Measurements from ENCODE around the gene RUBCNL. TPM values are rescaled to one million over a fixed set of nuclear protein-coding genes. Genes with fewer than 3 reads are reported as not detected.

The RUBCNL gene
- total RNA-seq, 1 experiment from 2014 or later, result 1.4 TPM

DNA sequence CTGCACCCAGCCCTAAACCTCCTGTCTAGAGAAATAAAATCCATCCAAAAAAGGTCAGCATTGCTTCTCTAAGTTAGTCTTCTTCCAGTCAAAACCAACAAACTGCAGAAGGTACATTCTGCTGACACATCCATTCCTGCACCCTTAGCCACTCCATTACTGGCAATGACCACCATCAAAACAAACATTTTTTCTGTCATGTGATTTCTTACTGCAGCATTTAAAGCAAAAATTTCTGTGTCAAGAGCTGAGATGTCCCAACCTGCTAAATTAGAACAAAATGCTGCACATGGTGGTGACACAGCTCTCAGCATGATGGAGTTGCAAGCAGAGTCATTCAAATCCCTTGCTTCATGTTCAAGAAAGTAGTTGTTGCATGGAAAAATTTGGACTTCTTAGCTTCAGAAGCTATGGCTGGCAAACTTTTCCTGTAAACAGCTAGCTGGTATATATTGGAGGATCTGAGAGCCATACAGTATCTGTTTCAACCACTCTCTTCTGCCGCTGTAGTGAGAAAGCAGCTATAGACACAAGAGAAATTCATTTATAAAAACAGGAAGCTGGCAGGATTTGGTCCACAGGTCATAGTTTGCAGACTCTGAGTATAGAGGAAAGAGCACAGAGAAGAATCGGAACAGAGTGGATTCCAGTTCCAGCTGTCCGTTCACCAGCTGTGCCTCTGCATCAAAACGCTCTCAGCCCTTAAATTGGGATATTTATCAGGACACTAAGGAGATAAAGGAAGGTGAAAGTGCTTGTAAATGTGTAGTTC, 17.4 kb downstream of the RUBCNL start:
- H3K9me3 Mint-ChIP-seq, result no peaks in the 10 kb centered on the region
- no peaks in the 10 kb centered on the region for H4K20me1 ChIP-seq (ENCODE audit: control insufficient read depth, insufficient read depth, insufficient read length)
- H4K8ac ChIP-seq (replicated peaks; ENCODE audit: insufficient read length, low read depth, low read length), result no peak overlapping the region
- H3K9me3 ChIP-seq (ENCODE audit: control insufficient read depth, low read depth, low read length), result no peaks in the 10 kb centered on the region
- no peaks in the 10 kb centered on the region for H3K27me3 Mint-ChIP-seq (ENCODE audit: low read depth)
- H2BK5ac ChIP-seq (ENCODE audit: insufficient read length, low read length), result no peak overlapping the region
- no peak overlapping the region for H3K27ac ChIP-seq (ENCODE audit: insufficient read length, low read depth, low read length)
- TF ChIP-seq, protein P1, sequence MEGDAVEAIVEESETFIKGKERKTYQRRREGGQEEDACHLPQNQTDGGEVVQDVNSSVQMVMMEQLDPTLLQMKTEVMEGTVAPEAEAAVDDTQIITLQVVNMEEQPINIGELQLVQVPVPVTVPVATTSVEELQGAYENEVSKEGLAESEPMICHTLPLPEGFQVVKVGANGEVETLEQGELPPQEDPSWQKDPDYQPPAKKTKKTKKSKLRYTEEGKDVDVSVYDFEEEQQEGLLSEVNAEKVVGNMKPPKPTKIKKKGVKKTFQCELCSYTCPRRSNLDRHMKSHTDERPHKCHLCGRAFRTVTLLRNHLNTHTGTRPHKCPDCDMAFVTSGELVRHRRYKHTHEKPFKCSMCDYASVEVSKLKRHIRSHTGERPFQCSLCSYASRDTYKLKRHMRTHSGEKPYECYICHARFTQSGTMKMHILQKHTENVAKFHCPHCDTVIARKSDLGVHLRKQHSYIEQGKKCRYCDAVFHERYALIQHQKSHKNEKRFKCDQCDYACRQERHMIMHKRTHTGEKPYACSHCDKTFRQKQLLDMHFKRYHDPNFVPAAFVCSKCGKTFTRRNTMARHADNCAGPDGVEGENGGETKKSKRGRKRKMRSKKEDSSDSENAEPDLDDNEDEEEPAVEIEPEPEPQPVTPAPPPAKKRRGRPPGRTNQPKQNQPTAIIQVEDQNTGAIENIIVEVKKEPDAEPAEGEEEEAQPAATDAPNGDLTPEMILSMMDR (conservative IDR thresholded peaks at IDR 0.05), result no peak
- no peaks in the 10 kb centered on the region for H3K4me1 Mint-ChIP-seq
- H3T11ph ChIP-seq (ENCODE audit: low read length), result no peak overlapping the region
- no peaks in the 10 kb centered on the region for H3K36me3 Mint-ChIP-seq (ENCODE audit: insufficient read depth in 1 of 3, low read depth in 3 of 3)
- H3K9ac ChIP-seq (ENCODE audit: extremely low read depth, insufficient read length, low read length), result no peak overlapping the region
- H3K4me3 Mint-ChIP-seq, result no peak overlapping the region
- no peak overlapping the region for H3K18ac ChIP-seq (ENCODE audit: insufficient read length, low read depth, low read length)
- H3K79me1 ChIP-seq (ENCODE audit: insufficient read depth, low read depth, low read length, poor library complexity, severe bottlenecking), result no peaks in the 10 kb centered on the region
- H3K27ac Mint-ChIP-seq, result no peak overlapping the region
- H2AFZ ChIP-seq (ENCODE audit: low read length), result no peak overlapping the region
- H4K91ac ChIP-seq (ENCODE audit: insufficient read length, low read depth, low read length), result no peak overlapping the region
- WGBS (ENCODE audit: extremely low coverage, insufficient read length, low lambda C conversion rate), result no CpG with 5 or more reads among the region's 4 CpGs
- H3K4me2 ChIP-seq (ENCODE audit: insufficient read depth, insufficient read length, low read length), result no peak overlapping the region
- H2BK15ac ChIP-seq (ENCODE audit: low read depth, low read length), result no peak overlapping the region
- no peak overlapping the region for H3K56ac ChIP-seq (ENCODE audit: insufficient read length, low read depth, low read length)
- H3K23ac ChIP-seq (ENCODE audit: insufficient read length, low read depth, low read length), result no peak overlapping the region
- no peak overlapping the region for H2AK5ac ChIP-seq (ENCODE audit: insufficient read length, low read length)
- H2BK12ac ChIP-seq (ENCODE audit: insufficient read length, low read depth, low read length), result no peak overlapping the region
- no peaks in the 10 kb centered on the region for H3K23me2 ChIP-seq (ENCODE audit: insufficient read length, low read depth, low read length, poor library complexity, severe bottlenecking)
- H3K4ac ChIP-seq (ENCODE audit: low read depth, low read length), result no peak overlapping the region
- no peak overlapping the region for H2BK20ac ChIP-seq (ENCODE audit: low read depth, low read length, poor library complexity, severe bottlenecking)
- no peak overlapping the region for H3K14ac ChIP-seq (ENCODE audit: insufficient read depth, low read length)
- no peaks in the 10 kb centered on the region for H3K27me3 ChIP-seq (ENCODE audit: insufficient read depth, low read length)
- no peaks in the 10 kb centered on the region for H3K4me1 ChIP-seq (ENCODE audit: insufficient read depth, low read length)
- H4K5ac ChIP-seq (ENCODE audit: insufficient read length, low read depth, low read length), result no peak overlapping the region
- no peak for DNase-seq
- H2BK120ac ChIP-seq (ENCODE audit: low read depth, low read length, poor library complexity, severe bottlenecking), result no peak overlapping the region
- no peaks in the 10 kb centered on the region for H3K79me2 ChIP-seq (ENCODE audit: insufficient read depth, low read length)
